HL-60 (cell line): Measurements from ENCODE around the gene BCAS3.

Experiments used
- TF ChIP-seq, protein P1 (sequence below): IDR thresholded peaks from one replicate; pipeline ENCODE4 v1.5.1; 2011; ENCODE audit warnings: low read length, control low read depth, inconsistent platforms; ENCODE audit not compliant: insufficient read depth
- TF ChIP-seq, protein P2 (sequence below): IDR thresholded peaks from 2 replicates; pipeline ENCODE4 v1.6.1; 2012; ENCODE audit warnings: low read depth; ENCODE audit not compliant: insufficient replicate concordance

DNA sequence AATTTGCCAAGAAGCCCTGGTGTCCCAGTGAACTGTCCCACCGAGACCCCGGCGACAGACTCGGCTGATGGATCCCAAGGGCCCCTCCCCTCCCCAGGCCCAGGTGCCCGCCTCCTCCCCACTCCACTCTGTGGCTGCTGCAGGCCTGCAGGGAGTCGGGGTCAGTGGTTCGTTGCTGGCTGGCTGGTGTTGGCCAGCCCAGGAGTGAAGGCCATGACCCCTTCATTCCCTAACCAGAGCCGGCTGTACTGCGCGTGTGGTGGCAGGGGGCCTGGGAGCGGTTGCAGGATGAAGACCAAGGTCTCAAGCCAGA lies 712.8 kb downstream of the BCAS3 start:
- TF ChIP-seq, protein P1, sequence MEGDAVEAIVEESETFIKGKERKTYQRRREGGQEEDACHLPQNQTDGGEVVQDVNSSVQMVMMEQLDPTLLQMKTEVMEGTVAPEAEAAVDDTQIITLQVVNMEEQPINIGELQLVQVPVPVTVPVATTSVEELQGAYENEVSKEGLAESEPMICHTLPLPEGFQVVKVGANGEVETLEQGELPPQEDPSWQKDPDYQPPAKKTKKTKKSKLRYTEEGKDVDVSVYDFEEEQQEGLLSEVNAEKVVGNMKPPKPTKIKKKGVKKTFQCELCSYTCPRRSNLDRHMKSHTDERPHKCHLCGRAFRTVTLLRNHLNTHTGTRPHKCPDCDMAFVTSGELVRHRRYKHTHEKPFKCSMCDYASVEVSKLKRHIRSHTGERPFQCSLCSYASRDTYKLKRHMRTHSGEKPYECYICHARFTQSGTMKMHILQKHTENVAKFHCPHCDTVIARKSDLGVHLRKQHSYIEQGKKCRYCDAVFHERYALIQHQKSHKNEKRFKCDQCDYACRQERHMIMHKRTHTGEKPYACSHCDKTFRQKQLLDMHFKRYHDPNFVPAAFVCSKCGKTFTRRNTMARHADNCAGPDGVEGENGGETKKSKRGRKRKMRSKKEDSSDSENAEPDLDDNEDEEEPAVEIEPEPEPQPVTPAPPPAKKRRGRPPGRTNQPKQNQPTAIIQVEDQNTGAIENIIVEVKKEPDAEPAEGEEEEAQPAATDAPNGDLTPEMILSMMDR, result no peak
- TF ChIP-seq, protein P2, sequence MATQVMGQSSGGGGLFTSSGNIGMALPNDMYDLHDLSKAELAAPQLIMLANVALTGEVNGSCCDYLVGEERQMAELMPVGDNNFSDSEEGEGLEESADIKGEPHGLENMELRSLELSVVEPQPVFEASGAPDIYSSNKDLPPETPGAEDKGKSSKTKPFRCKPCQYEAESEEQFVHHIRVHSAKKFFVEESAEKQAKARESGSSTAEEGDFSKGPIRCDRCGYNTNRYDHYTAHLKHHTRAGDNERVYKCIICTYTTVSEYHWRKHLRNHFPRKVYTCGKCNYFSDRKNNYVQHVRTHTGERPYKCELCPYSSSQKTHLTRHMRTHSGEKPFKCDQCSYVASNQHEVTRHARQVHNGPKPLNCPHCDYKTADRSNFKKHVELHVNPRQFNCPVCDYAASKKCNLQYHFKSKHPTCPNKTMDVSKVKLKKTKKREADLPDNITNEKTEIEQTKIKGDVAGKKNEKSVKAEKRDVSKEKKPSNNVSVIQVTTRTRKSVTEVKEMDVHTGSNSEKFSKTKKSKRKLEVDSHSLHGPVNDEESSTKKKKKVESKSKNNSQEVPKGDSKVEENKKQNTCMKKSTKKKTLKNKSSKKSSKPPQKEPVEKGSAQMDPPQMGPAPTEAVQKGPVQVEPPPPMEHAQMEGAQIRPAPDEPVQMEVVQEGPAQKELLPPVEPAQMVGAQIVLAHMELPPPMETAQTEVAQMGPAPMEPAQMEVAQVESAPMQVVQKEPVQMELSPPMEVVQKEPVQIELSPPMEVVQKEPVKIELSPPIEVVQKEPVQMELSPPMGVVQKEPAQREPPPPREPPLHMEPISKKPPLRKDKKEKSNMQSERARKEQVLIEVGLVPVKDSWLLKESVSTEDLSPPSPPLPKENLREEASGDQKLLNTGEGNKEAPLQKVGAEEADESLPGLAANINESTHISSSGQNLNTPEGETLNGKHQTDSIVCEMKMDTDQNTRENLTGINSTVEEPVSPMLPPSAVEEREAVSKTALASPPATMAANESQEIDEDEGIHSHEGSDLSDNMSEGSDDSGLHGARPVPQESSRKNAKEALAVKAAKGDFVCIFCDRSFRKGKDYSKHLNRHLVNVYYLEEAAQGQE, result no peak
